GM18526 (cell line): Measurements from ENCODE around the gene SEC61A2.

Source experiments
- POLR2A ChIP-seq: IDR thresholded peaks from 3 replicates; pipeline ENCODE4 v1.6.1; 2011; ENCODE audit not compliant: insufficient read length; ENCODE audit errors: extremely low read depth

Gene SEC61A2

DNA sequence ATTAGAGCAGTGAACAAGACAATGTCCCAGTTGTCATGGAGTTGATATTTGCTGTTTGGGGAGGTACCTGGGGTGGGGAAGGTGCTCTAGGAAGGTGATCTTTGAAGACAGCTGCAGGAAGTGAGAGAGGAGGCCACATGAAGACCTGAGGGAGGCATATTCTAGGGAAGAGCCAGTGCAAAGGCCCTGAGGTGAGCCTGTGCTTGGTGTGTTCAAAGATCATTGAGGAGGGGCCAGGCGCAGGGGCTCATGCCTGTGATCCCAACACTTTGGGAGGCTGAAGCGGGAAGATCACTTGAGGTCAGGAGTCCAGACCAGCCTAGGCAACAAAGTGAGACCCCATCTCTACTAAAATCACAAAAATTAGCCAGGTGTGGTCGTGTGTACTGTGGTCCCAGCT, 15.1 kb downstream of the SEC61A2 start:
- TF ChIP-seq POLR2A, result no peak

- TF ChIP-seq POLR2A, result no peak
These were observed 20.7 kb downstream of the SEC61A2 start for GRCh38 chr10:12150163-12150562.

GRCh38 chr10:12154516-12154915, 25.0 kb downstream of the SEC61A2 start:
- TF ChIP-seq POLR2A, result no peak

GRCh38 chr10:12156367-12157123, 27.1 kb downstream of the SEC61A2 start:
- TF ChIP-seq POLR2A, result no peak

GRCh38 chr10:12158111-12158510, 28.6 kb downstream of the SEC61A2 start:
- no peak for TF ChIP-seq POLR2A

GRCh38 chr10:12160664-12161063, 31.2 kb downstream of the SEC61A2 start:
- no peak for TF ChIP-seq POLR2A

DNA sequence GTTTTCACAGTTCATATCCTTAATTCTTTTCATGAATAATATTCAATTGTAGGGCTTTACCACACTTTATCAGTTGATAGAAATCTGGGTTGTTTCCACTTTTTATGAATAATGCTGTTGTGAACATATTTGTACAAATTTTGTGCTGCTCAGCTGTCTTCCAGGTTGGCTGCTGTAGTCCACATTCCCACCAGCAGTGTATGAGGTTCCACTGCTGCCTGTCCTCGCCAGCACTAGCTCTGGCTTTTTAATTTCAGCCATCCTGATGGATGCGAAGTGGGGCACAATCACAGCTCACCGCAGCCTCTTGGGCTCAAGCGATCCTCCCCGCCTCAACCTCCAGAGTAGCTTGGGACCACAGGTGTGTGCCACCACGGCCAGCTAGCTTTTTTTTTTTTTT, 33.5 kb downstream of the SEC61A2 start:
- TF ChIP-seq POLR2A, result no peak

DNA sequence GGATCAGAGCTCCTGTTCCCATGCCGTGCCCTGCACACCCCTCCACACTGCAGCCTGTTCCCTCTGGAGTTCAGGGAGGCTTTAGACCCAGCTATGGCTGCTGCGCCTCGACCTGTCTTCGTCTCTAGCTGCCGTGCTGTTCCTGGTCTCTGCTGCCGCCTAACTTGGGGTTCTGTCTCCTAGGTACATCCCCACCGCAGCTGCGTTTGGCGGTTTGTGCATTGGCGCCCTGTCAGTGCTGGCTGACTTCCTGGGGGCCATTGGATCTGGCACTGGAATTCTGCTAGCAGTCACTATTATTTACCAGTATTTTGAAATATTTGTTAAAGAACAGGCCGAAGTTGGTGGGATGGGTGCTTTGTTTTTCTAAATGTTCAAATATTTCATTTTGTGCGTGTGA, 34.6 kb downstream of the SEC61A2 start:
- TF ChIP-seq POLR2A, result no peak

DNA sequence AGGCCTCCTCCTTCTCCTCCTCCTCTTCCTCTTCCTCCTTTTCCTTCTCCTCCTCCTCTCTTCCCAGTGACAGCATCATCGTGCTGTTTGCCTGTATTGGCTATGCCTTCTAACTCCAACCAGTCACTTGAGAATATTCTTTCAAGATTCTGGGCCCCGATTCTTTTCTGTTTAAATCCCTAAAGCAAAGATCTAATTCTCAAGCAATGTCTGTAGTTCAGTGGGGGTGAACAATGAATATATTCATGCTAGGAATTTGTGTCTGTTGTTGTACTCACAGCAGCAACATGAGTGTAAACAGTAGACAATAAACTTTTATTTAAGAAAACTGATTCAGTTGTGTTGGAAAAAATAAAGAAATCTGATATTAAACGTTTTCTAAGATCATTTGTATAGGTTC, 35.6 kb downstream of the SEC61A2 start:
- TF ChIP-seq POLR2A, result no peak

GRCh38 chr10:12165999-12166775, 36.7 kb downstream of the SEC61A2 start:
- no peak for TF ChIP-seq POLR2A

DNA sequence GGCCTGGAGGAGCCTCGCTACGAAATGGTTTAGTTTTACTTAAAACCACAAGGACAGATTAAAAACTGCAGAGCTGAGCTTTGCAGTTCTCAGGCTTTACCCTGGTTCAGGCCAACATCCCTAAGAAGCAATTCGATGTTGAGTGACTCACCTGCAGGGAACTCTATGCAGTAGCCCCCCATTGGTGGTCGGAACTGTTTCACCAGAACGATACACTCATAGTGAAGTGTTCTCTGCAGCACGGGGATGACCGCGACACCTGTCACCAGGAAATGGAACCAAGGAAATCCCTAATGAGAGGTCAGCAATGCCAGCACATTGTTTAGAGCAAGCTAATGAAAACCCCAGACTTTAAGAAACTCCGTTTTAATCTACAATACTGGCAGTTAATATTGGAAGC, 48.2 kb downstream of the SEC61A2 start:
- no peak for TF ChIP-seq POLR2A

- TF ChIP-seq POLR2A, result no peak
These were observed 50.2 kb downstream of the SEC61A2 start for GRCh38 chr10:12179606-12180170.

DNA sequence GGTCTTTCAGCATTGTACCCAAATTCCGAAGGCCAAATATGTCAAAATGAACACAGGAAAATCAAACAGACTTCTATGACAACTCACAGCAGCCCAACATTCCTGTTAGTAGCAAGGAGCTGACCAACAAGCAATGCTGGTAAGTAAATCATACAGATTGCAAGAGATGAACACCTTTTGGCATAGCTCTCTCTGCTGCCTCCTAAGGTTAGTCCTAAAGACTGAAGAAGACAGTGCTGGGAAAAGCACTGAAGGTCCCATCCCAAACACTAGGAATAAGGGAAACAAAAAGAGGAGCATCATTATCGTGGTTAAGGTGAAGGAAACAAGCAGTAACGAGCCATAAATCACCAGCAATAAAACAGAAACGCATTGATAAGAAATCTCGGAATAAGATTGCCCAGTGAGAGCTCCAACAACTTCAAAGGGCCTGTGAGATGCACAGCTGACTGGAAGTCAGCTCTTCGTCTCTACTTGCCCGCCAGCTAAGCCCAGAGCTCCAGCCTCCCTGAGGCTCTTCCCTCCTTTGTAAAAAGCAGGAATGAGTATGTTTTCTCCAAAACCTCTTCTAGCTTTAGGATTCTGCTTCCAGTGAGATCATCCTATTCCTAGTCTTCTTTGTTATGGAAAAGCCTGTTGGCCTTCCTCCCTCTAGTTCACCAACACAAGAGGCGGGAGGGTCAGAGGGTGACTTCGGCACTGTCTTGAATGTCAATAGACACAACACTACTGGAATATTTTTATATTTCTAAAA, 50.9 kb downstream of the SEC61A2 start:
- no peak for TF ChIP-seq POLR2A

GRCh38 chr10:12181065-12181775, 51.7 kb downstream of the SEC61A2 start:
- TF ChIP-seq POLR2A, result no peak

DNA sequence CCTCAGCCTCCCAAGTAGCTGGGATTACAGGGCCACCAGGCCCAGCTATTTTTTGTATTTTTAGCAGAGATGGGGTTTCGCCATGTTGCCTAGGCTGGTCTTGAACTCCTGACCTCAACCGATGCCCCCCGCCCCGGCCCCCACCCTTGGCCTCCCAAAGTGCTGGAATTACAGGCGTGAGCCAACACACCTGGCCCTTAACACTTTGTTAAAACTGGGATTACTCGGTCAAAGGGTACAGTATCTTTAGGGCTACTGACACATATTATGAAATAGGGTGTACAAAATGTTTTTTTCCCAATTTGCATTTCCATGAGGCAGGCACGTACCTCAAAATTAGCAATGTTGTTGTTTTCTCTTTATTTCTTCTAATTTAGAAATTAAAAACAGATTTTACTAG, 54.7 kb downstream of the SEC61A2 start:
- TF ChIP-seq POLR2A, result no peak

- no peak for TF ChIP-seq POLR2A
These were observed 56.8 kb downstream of the SEC61A2 start for GRCh38 chr10:12186323-12186722.
